HUES6 (cell line): ENCODE data around the gene ARRDC2.
"Not testable (repeated sequence)": the region's sequence is repeated elsewhere in the genome, so short reads cannot be mapped to it uniquely, and the experiment has no call there.

ENCODE experiments used
- H3K27ac ChIP-seq: 2 replicates; pipeline ENCODE4 v1.7.0; 2013; ENCODE audit warnings: low read depth, mild to moderate bottlenecking, low read length, inconsistent platforms
- H3K27me3 ChIP-seq: 2 replicates; pipeline ENCODE4 v1.6.1; 2013; ENCODE audit warnings: low read length; ENCODE audit not compliant: control insufficient read depth, insufficient read depth
- H3K36me3 ChIP-seq: 2 replicates; pipeline ENCODE4 v1.6.1; 2013; ENCODE audit warnings: low read length; ENCODE audit not compliant: control insufficient read depth, insufficient read depth
- H3K4me1 ChIP-seq: 2 replicates; pipeline ENCODE4 v1.6.1; 2013; ENCODE audit warnings: low read length; ENCODE audit not compliant: control insufficient read depth, insufficient read depth
- H3K4me3 ChIP-seq: 2 replicates; pipeline ENCODE4 v1.5.1; 2013; ENCODE audit warnings: low read depth, low read length
- H3K9ac ChIP-seq: one replicate; pipeline ENCODE4 v1.6.1; 2013; ENCODE audit warnings: mild to moderate bottlenecking, low read length
- H3K9me3 ChIP-seq: 2 replicates; pipeline ENCODE4 v1.6.1; 2013; ENCODE audit warnings: low read depth, low read length; ENCODE audit not compliant: control insufficient read depth, insufficient read depth

The ARRDC2 gene

GRCh38 chr19:17973759-17974158, 34.2 kb upstream of the ARRDC2 start:
- Histone ChIP-seq H3K36me3 (peaks cover 18% of the 10 kb centered on the region), H3K9me3 (no peaks in the 10 kb centered on the region), H3K27ac (no peak overlapping the region), H3K4me3 (no peak overlapping the region), H3K9ac (no peak overlapping the region), H3K27me3 (no peaks in the 10 kb centered on the region), H3K4me1 (peaks cover 4% of the 10 kb centered on the region; the same call in 1 of the 2 replicates)

GRCh38 chr19:17974551-17974950, 33.4 kb upstream of the ARRDC2 start:
- Histone ChIP-seq H3K27me3 (no peaks in the 10 kb centered on the region), H3K9ac (no peak overlapping the region), H3K4me1 (peaks cover 4% of the 10 kb centered on the region; the same call in 1 of the 2 replicates), H3K4me3 (no peak overlapping the region), H3K36me3 (peaks cover 18% of the 10 kb centered on the region), H3K9me3 (no peaks in the 10 kb centered on the region), H3K27ac (no peak overlapping the region)

- H3K4me3 ChIP-seq, result no peak overlapping the region
- H3K9me3 ChIP-seq, result no peaks in the 10 kb centered on the region
- H3K4me1 ChIP-seq, result no peaks in the 10 kb centered on the region
- peaks cover 18% of the 10 kb centered on the region for H3K36me3 ChIP-seq
- H3K27ac ChIP-seq, result no peak overlapping the region
- H3K27me3 ChIP-seq, result no peaks in the 10 kb centered on the region
- H3K9ac ChIP-seq, result no peak overlapping the region
Measured at GRCh38 chr19:17975032-17975431, 32.9 kb upstream of the ARRDC2 start.

GRCh38 chr19:17977021-17977420, 30.9 kb upstream of the ARRDC2 start:
- Histone ChIP-seq H3K36me3 (peaks cover 21% of the 10 kb centered on the region), H3K9ac (no peak overlapping the region), H3K4me3 (no peak overlapping the region), H3K27me3 (no peaks in the 10 kb centered on the region), H3K4me1 (no peaks in the 10 kb centered on the region), H3K27ac (no peak overlapping the region), H3K9me3 (no peaks in the 10 kb centered on the region)

- Histone ChIP-seq H3K36me3 (peaks cover 23% of the 10 kb centered on the region), H3K4me1 (no peaks in the 10 kb centered on the region), H3K9ac (no peak overlapping the region), H3K27me3 (no peaks in the 10 kb centered on the region), H3K9me3 (no peaks in the 10 kb centered on the region), H3K4me3 (no peak overlapping the region), H3K27ac (no peak overlapping the region)
Measured at GRCh38 chr19:17977488-17977887, 30.5 kb upstream of the ARRDC2 start.

- Histone ChIP-seq H3K4me1 (no peaks in the 10 kb centered on the region), H3K9me3 (no peaks in the 10 kb centered on the region), H3K27ac (no peak overlapping the region), H3K4me3 (no peak overlapping the region), H3K36me3 (0 out of 2 replicates have a peak, but pooled peaks cover 5% of the 10 kb centered on the region), H3K27me3 (no peaks in the 10 kb centered on the region), H3K9ac (no peak overlapping the region)
Measured at GRCh38 chr19:17981611-17982010, 26.4 kb upstream of the ARRDC2 start.

GRCh38 chr19:17982430-17982829, 25.5 kb upstream of the ARRDC2 start:
- H3K27me3 ChIP-seq, result no peaks in the 10 kb centered on the region
- no peak overlapping the region for H3K9ac ChIP-seq
- H3K4me1 ChIP-seq, result no peaks in the 10 kb centered on the region
- no peak overlapping the region for H3K4me3 ChIP-seq
- H3K27ac ChIP-seq, result no peak overlapping the region
- 0 out of 2 replicates have a peak, but pooled peaks cover 5% of the 10 kb centered on the region for H3K36me3 ChIP-seq
- H3K9me3 ChIP-seq, result no peaks in the 10 kb centered on the region

- Histone ChIP-seq H3K9ac (no peak overlapping the region), H3K27ac (no peak overlapping the region), H3K4me3 (no peak overlapping the region), H3K4me1 (no peaks in the 10 kb centered on the region), H3K36me3 (peaks cover 21% of the 10 kb centered on the region), H3K9me3 (no peaks in the 10 kb centered on the region), H3K27me3 (no peaks in the 10 kb centered on the region)
Measured at GRCh38 chr19:17985037-17985818, 22.7 kb upstream of the ARRDC2 start.

GRCh38 chr19:17986569-17986968, 21.4 kb upstream of the ARRDC2 start:
- H3K9me3 ChIP-seq, H3K4me1 ChIP-seq, H3K27ac ChIP-seq, H3K4me3 ChIP-seq, H3K9ac ChIP-seq, H3K27me3 ChIP-seq: not testable (repeated sequence)
- H3K36me3 ChIP-seq, result peaks cover 18% of the 10 kb centered on the region

GRCh38 chr19:17988161-17988560, 19.8 kb upstream of the ARRDC2 start:
- H3K9me3 ChIP-seq, result no peaks in the 10 kb centered on the region
- no peaks in the 10 kb centered on the region for H3K27me3 ChIP-seq
- H3K36me3 ChIP-seq, result peaks cover 15% of the 10 kb centered on the region
- H3K4me3 ChIP-seq, result no peak overlapping the region
- no peak overlapping the region for H3K27ac ChIP-seq
- H3K4me1 ChIP-seq, result no peaks in the 10 kb centered on the region
- no peak overlapping the region for H3K9ac ChIP-seq

GRCh38 chr19:17989425-17990094, 18.4 kb upstream of the ARRDC2 start:
- H3K4me3 ChIP-seq, result no peak overlapping the region
- no peaks in the 10 kb centered on the region for H3K4me1 ChIP-seq
- no peaks in the 10 kb centered on the region for H3K9me3 ChIP-seq
- H3K27ac ChIP-seq, result no peak overlapping the region
- H3K9ac ChIP-seq, result no peak overlapping the region
- H3K27me3 ChIP-seq, result no peaks in the 10 kb centered on the region
- peaks cover 15% of the 10 kb centered on the region for H3K36me3 ChIP-seq
